Kidney (tissue), 14 donors: ENCODE measurements around the gene SLFN12L. TPM values are rescaled to one million over a fixed set of nuclear protein-coding genes. Genes with fewer than 3 reads are reported as not detected.

Experiments used
- DNase-seq, 5 donors: peaks; one replicate each; pipeline ENCODE4 v3.0.0-alpha.2; 2013 to 2020
- FAIRE-seq: peaks from 2 replicates; lab custom pipeline; 2012; peaks lifted over from hg19 to GRCh38; lab: Jason Lieb, UNC
- H3K27ac ChIP-seq, 2 donors: one replicate each; pipeline ENCODE4 v1.7.0; 2013; ENCODE audit warnings: low read depth in 2 of 2, low read length in 2 of 2, inconsistent platforms in 1 of 2
- H3K27me3 ChIP-seq: one replicate; pipeline ENCODE4 v1.7.1; 2013; ENCODE audit warnings: low read length, inconsistent platforms; ENCODE audit not compliant: control insufficient read depth, insufficient read depth
- H3K36me3 ChIP-seq, 3 donors: one replicate each; pipeline versions ENCODE4 v1.7.0 to v1.7.1; 2013; ENCODE audit warnings: low read length in 3 of 3, control low read depth in 1 of 3, inconsistent platforms in 1 of 3; ENCODE audit not compliant: insufficient read depth in 3 of 3, control insufficient read depth in 2 of 3
- H3K4me1 ChIP-seq, 3 donors: one replicate each; pipeline versions ENCODE4 v1.7.0 to v1.7.1; 2013; ENCODE audit warnings: low read length in 3 of 3, inconsistent platforms in 1 of 3, low read depth in 1 of 3; ENCODE audit not compliant: control insufficient read depth in 2 of 3, insufficient read depth in 2 of 3
- H3K4me3 ChIP-seq, 3 donors: one replicate each; pipeline versions ENCODE4 v1.7.0 to v1.8.1; 2013; ENCODE audit warnings: low read length in 3 of 3, control low read depth in 1 of 3, inconsistent platforms in 1 of 3
- H3K9ac ChIP-seq, 3 donors: one replicate each; pipeline versions ENCODE4 v1.7.0 to v1.7.1; 2013; ENCODE audit warnings: low read length in 3 of 3, control low read depth in 1 of 3, inconsistent platforms in 1 of 3
- H3K9me3 ChIP-seq, 3 donors: one replicate each; pipeline versions ENCODE4 v1.7.0 to v1.7.1; 2013; ENCODE audit warnings: low read length in 3 of 3, control low read depth in 1 of 3, inconsistent platforms in 1 of 3; ENCODE audit not compliant: control insufficient read depth in 2 of 3, insufficient read depth in 1 of 3
- intact Hi-C: fragments of 100-400 bp; cut with DNase I; formaldehyde crosslinking; loops from one replicate; pipeline ENCODE4 v1.11.1; 2022
- polyA plus RNA-seq: library from polyadenylated mRNA; stranded (reverse); fragments of 350-450 nt; fragmentation: Illumina TruSeq; extraction: RNeasy Lipid Tissue Mini Kit (QIAGEN cat#74804); gene quantifications from one replicate; pipeline ENCODE4 v1.2.3, GENCODE V29; 2014; ENCODE audit warnings: low read depth, low replicate concordance; ENCODE audit not compliant: insufficient read depth
- total RNA-seq: library from RNA; stranded (reverse); fragmentation: NEBNext Ultra II Directional; extraction: Animal tissue kit (Norgen Biotek cat#: 25700); gene quantifications from one replicate; pipeline ENCODE4 v1.2.1, GENCODE V29; 2021
- TF ChIP-seq, protein P1 (sequence below): IDR thresholded peaks from 3 replicates; pipeline ENCODE4 v1.5.1; 2012; ENCODE audit warnings: mild to moderate bottlenecking, moderate library complexity, borderline replicate concordance; ENCODE audit not compliant: insufficient read depth; ENCODE audit errors: extremely low read depth
- donor health status: control.
- donor health status: control.
- donor health status: control.
- donor health status: control.
- donor health status: control.
- donor health status: DM: yes; HTN: yes; CAD: no.
- donor health status: Normal renal cell carcinoma (clear cell type).

SLFN12L gene
- total and polyA plus RNA-seq, 2 donors from 2014 or later = 0.62 to 6.2 TPM

DNA sequence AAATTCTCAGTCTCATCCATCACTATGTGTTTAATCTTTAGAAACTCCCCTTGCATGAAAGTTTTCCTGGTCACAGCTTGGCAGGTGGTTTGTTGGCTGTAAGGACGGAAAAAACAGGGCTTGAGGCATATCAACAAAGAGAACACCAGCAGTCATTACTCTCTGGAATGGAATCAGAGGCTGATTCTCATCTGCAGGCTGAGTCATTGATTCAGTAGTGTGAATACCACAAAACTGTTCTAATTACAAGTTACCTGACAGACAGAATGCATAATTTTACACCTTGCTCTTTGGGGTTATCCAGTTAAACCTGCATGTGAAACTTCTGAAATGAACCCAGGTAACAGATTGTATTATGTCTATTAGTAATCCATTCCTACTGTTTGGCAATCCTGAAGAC is 11.5 kb upstream of the SLFN12L start:
- TF ChIP-seq, protein P1, sequence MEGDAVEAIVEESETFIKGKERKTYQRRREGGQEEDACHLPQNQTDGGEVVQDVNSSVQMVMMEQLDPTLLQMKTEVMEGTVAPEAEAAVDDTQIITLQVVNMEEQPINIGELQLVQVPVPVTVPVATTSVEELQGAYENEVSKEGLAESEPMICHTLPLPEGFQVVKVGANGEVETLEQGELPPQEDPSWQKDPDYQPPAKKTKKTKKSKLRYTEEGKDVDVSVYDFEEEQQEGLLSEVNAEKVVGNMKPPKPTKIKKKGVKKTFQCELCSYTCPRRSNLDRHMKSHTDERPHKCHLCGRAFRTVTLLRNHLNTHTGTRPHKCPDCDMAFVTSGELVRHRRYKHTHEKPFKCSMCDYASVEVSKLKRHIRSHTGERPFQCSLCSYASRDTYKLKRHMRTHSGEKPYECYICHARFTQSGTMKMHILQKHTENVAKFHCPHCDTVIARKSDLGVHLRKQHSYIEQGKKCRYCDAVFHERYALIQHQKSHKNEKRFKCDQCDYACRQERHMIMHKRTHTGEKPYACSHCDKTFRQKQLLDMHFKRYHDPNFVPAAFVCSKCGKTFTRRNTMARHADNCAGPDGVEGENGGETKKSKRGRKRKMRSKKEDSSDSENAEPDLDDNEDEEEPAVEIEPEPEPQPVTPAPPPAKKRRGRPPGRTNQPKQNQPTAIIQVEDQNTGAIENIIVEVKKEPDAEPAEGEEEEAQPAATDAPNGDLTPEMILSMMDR = no peak
- Histone ChIP-seq H3K9ac (no peak overlapping the region), H3K27ac (no peak overlapping the region), H3K9me3 (no peaks in the 10 kb centered on the region), H3K27me3 (no peaks in the 10 kb centered on the region), H3K4me1 (no peaks in the 10 kb centered on the region), H3K36me3 (no peaks in the 10 kb centered on the region), H3K4me3 (no peak overlapping the region)
- intact Hi-C loops = no loop called here
- DNase-seq (no peak), FAIRE-seq (no peak)

DNA sequence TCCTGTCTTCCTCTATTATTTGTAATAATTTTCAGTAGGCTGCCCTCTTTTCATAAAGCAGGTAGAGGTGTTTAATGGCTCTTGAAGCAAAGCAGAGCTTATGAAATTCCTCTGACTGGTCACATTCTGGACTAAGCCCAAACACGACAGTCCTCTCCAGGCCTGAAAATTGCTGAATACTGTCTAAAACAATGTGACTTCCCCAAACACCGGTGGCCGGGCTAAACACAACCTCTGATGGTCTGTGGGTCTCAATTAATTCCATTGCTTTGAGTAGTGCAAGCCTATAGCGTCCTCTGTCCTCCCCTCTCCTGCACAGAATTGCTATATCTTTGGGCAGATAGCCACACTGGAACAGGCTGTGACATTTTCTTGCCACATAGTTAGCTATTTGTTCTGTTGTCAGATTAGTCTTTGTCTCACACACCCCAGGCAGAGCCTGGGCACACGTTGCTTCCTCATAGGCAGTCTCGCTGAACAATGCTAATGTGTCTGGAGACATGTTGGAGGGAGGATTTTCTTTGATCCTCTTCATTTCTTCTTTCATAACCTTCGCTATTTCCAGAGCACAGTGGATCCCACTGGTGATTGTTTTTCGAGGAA is 10.8 kb upstream of the SLFN12L start:
- Histone ChIP-seq H3K4me1 (no peaks in the 10 kb centered on the region), H3K36me3 (no peaks in the 10 kb centered on the region), H3K27ac (no peak overlapping the region), H3K4me3 (no peak overlapping the region), H3K9me3 (no peaks in the 10 kb centered on the region), H3K9ac (no peak overlapping the region), H3K27me3 (no peaks in the 10 kb centered on the region)
- TF ChIP-seq, protein P1 = no peak
- intact Hi-C loops = no loop called here
- no peak for DNase-seq
- no peak for FAIRE-seq

DNA sequence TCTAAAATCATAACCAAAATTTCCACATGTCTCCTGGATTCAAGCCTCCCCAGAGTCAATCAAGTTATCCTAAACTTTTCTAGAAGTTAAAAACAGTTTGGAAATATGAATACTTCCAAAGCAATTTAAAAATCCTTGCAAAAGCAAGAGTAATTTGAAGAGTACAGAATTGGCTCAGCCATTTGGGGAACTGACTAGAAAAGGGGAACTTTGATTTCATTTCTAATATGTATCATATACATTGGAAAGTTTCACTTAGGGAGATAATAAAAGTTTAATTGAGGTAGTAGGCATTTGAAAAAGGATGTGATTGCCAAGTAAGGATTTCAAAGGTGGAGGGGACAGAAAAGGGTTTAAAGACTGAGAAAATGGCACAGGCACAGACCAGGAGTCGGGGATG is 9.0 kb upstream of the SLFN12L start:
- H3K4me3 ChIP-seq = no peak overlapping the region
- no peaks in the 10 kb centered on the region for H3K36me3 ChIP-seq
- intact Hi-C loops = no loop called here
- no peaks in the 10 kb centered on the region for H3K27me3 ChIP-seq
- no peak overlapping the region for H3K27ac ChIP-seq
- H3K4me1 ChIP-seq = no peaks in the 10 kb centered on the region
- no peak overlapping the region for H3K9ac ChIP-seq
- no peaks in the 10 kb centered on the region for H3K9me3 ChIP-seq
- TF ChIP-seq, protein P1 = no peak
- FAIRE-seq = no peak
- DNase-seq = no peak

DNA sequence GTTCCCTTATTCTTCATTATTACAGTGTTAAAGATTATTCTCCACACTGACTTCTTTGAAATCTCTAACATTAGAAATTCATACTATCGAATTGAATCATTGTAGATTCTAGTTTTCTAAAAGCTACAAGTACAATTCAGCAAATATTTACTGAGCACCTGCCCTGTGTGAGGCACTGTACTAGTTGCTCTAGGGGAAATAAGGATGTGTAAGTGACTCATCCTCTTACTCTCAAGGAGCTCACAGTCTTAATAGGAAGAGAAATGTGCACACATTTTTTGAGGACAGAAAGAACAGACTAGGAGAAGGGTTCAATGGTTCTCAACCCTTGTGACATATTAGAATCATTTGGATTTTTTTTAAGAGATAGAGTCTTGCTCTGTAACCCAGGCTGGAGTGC is 7.7 kb upstream of the SLFN12L start:
- no peak for DNase-seq
- Histone ChIP-seq H3K9me3 (no peaks in the 10 kb centered on the region), H3K36me3 (no peaks in the 10 kb centered on the region), H3K27me3 (no peaks in the 10 kb centered on the region), H3K27ac (no peak overlapping the region), H3K4me3 (no peak overlapping the region), H3K4me1 (no peaks in the 10 kb centered on the region), H3K9ac (no peak overlapping the region)
- intact Hi-C loops = no loop called here
- TF ChIP-seq, protein P1 = no peak
- FAIRE-seq = no peak
